ENCODE measurements around the gene WDR35. TPM values are rescaled to one million over a fixed set of nuclear protein-coding genes. Genes with fewer than 3 reads are reported as not detected.

Gene WDR35
- total RNA-seq, 1 experiment from 2014 or later: 16.7 TPM

DNA sequence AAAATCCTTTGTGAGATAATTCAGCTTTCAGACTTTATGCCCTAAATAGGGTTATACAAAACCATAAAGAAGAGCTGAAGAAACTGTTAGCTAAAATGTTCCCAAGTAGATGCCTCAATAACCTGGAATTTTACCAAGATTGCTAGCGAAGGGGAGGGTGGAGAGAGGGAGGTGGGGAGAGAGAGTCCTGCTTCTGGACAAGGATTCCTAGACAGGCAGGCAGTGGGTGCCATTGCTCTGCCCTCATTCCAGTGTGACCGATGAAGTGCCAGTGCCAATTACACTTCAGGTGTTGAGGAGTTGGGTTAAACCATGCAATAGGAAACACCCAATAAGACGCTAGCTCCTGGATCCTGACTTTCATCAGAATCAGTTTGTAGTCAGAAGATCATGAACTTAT lies 43.4 kb upstream of the WDR35 start:
- no peak overlapping the region for H3K27ac ChIP-seq (ENCODE audit: insufficient read length, low read depth, low read length)
- H3K79me2 ChIP-seq (ENCODE audit: insufficient read depth, low read length): no peaks in the 10 kb centered on the region
- H3K27me3 ChIP-seq (ENCODE audit: insufficient read depth, low read length): no peaks in the 10 kb centered on the region
- no peaks in the 10 kb centered on the region for H3K9me3 Mint-ChIP-seq
- H2AK5ac ChIP-seq (ENCODE audit: insufficient read length, low read length): no peak overlapping the region
- H2BK12ac ChIP-seq (ENCODE audit: insufficient read length, low read depth, low read length): no peak overlapping the region
- no peaks in the 10 kb centered on the region for H4K20me1 ChIP-seq (ENCODE audit: control insufficient read depth, insufficient read depth, insufficient read length)
- H3K23ac ChIP-seq (ENCODE audit: insufficient read length, low read depth, low read length): no peak overlapping the region
- TF ChIP-seq, protein P1, sequence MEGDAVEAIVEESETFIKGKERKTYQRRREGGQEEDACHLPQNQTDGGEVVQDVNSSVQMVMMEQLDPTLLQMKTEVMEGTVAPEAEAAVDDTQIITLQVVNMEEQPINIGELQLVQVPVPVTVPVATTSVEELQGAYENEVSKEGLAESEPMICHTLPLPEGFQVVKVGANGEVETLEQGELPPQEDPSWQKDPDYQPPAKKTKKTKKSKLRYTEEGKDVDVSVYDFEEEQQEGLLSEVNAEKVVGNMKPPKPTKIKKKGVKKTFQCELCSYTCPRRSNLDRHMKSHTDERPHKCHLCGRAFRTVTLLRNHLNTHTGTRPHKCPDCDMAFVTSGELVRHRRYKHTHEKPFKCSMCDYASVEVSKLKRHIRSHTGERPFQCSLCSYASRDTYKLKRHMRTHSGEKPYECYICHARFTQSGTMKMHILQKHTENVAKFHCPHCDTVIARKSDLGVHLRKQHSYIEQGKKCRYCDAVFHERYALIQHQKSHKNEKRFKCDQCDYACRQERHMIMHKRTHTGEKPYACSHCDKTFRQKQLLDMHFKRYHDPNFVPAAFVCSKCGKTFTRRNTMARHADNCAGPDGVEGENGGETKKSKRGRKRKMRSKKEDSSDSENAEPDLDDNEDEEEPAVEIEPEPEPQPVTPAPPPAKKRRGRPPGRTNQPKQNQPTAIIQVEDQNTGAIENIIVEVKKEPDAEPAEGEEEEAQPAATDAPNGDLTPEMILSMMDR (conservative IDR thresholded peaks at IDR 0.05): no peak
- H3K79me1 ChIP-seq (ENCODE audit: insufficient read depth, low read depth, low read length, poor library complexity, severe bottlenecking): peaks cover 3% of the 10 kb centered on the region
- H3K23me2 ChIP-seq (ENCODE audit: insufficient read length, low read depth, low read length, poor library complexity, severe bottlenecking): no peaks in the 10 kb centered on the region
- no peaks in the 10 kb centered on the region for H3K9me3 ChIP-seq (ENCODE audit: control insufficient read depth, low read depth, low read length)
- H2BK20ac ChIP-seq (ENCODE audit: low read depth, low read length, poor library complexity, severe bottlenecking): no peak overlapping the region
- no peak overlapping the region for H2AFZ ChIP-seq (ENCODE audit: low read length)
- no peak overlapping the region for H2BK15ac ChIP-seq (ENCODE audit: low read depth, low read length)
- H3T11ph ChIP-seq (ENCODE audit: low read length): no peak overlapping the region
- H2BK120ac ChIP-seq (ENCODE audit: low read depth, low read length, poor library complexity, severe bottlenecking): no peak overlapping the region
- no peaks in the 10 kb centered on the region for H3K4me1 ChIP-seq (ENCODE audit: insufficient read depth, low read length)
- H4K91ac ChIP-seq (ENCODE audit: insufficient read length, low read depth, low read length): no peak overlapping the region
- no peak overlapping the region for H4K5ac ChIP-seq (ENCODE audit: insufficient read length, low read depth, low read length)
- peaks cover 68 to 97% (median 91%) of the 10 kb centered on the region in 3 experiments for H3K36me3 Mint-ChIP-seq (ENCODE audit: insufficient read depth in 1 of 3, low read depth in 3 of 3)
- DNase-seq: no peak
- H3K9ac ChIP-seq (ENCODE audit: extremely low read depth, insufficient read length, low read length): no peak overlapping the region
- no peak overlapping the region for H3K4me3 Mint-ChIP-seq
- no peak overlapping the region for H3K14ac ChIP-seq (ENCODE audit: insufficient read depth, low read length)
- no peak overlapping the region for H3K4ac ChIP-seq (ENCODE audit: low read depth, low read length)
- H3K18ac ChIP-seq (ENCODE audit: insufficient read length, low read depth, low read length): no peak overlapping the region
- WGBS (ENCODE audit: extremely low coverage, insufficient read length, low lambda C conversion rate): no CpG with 5 or more reads among the region's 3 CpGs
- no peak overlapping the region; a peak in 1 of 7 replicates for H3K27ac Mint-ChIP-seq
- no peak overlapping the region for H3K56ac ChIP-seq (ENCODE audit: insufficient read length, low read depth, low read length)
- no peak overlapping the region for H4K8ac ChIP-seq (replicated peaks; ENCODE audit: insufficient read length, low read depth, low read length)
- no peak overlapping the region for H3K4me2 ChIP-seq (ENCODE audit: insufficient read depth, insufficient read length, low read length)
- no peaks in the 10 kb centered on the region for H3K27me3 Mint-ChIP-seq (ENCODE audit: low read depth)
- no peak overlapping the region for H2BK5ac ChIP-seq (ENCODE audit: insufficient read length, low read length)
- no peaks in the 10 kb centered on the region for H3K4me1 Mint-ChIP-seq

Measured in H9 (cell line).